A549 (cell line): ENCODE measurements around the gene GIMAP5.

Source experiments
- BHLHE40 ChIP-seq: IDR thresholded peaks from 2 replicates; pipeline ENCODE4 v1.6.1; 2012; ENCODE audit warnings: low read depth, low read length, inconsistent platforms
- CTCF ChIP-seq: fragments of >200 bp; sonication (Bioruptor Twin); formaldehyde crosslinking; IDR thresholded peaks from 3 replicates; pipeline ENCODE4 v1.5.1; 2016
- JUN ChIP-seq, 2 experiments: fragments of >200 bp; sonication (Bioruptor Twin); formaldehyde crosslinking; IDR thresholded peaks; 2 replicates in 1 of 2; 3 replicates in 1 of 2; pipeline ENCODE4 v1.6.1; 2016 to 2017
- MAFK ChIP-seq: fragments of 450-650 bp; IDR thresholded peaks from 2 replicates; pipeline ENCODE4 v1.6.1; 2014; ENCODE audit not compliant: partially characterized antibody
- POLR2A ChIP-seq: IDR thresholded peaks from 2 replicates; pipeline ENCODE4 v1.6.1; 2012; ENCODE audit warnings: mild to moderate bottlenecking, low read length

- TF ChIP-seq BHLHE40 (no peak), POLR2A (no peak), MAFK (no peak), CTCF (no peak), JUN (IDR thresholded peaks at IDR 0.05) (no peak)
Measured at GRCh38 chr7:150745876-150746275, 8.7 kb downstream of the GIMAP5 start.
